Measurements from ENCODE around the gene D2HGDH.
"Not testable (repeated sequence)": the region's sequence is repeated elsewhere in the genome, so short reads cannot be mapped to it uniquely, and the experiment has no call there.

D2HGDH gene

DNA sequence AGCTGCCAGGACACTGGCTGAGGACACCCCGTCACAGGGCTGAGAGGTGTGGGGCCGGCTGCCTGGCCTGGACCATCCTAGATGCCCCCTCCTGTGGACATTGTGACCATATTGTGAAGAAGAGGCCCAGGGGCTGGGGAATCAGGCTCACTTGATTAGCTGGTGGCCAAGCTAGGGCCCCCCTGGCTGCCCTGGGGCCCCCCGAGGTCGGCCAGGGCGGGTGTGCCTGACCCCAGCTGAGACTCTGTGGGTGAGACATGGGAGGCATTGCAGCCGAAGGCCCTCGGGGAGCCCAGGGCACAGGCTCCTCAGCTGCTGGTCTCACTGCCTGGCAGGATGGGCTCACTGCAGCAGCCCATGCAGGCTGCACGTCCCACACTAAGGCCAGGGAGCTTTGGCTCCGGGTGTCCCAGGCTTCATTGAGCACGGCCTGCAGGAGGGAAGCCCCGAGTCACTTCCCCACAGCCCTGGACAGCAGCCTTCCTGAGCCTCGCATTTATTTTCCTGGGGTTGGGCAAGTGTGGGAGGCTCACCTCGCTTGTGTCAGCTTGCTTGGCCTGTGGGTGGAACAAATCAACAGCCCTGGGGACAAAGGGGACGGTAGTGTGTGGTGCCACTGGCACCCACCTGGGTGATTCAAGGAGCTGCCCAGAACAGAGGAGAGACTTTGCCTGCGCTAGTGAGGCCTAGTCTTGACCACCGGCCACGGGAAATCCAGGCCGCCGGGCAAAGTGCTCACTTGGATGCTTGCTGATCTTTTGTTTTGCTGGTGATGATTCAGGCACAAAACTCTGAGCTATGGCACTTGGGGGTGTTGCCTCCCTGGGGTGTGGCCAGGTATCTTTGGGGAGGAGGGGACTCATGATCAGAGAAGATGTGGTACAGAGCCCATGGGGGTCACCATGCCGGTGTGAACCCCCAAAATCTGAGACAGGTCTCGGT lies 43.5 kb downstream of the D2HGDH start:
- H3K27ac ChIP-seq, result no peak overlapping the region
- no peak for DNase-seq (ENCODE audit: low read depth, low spot score)

DNA sequence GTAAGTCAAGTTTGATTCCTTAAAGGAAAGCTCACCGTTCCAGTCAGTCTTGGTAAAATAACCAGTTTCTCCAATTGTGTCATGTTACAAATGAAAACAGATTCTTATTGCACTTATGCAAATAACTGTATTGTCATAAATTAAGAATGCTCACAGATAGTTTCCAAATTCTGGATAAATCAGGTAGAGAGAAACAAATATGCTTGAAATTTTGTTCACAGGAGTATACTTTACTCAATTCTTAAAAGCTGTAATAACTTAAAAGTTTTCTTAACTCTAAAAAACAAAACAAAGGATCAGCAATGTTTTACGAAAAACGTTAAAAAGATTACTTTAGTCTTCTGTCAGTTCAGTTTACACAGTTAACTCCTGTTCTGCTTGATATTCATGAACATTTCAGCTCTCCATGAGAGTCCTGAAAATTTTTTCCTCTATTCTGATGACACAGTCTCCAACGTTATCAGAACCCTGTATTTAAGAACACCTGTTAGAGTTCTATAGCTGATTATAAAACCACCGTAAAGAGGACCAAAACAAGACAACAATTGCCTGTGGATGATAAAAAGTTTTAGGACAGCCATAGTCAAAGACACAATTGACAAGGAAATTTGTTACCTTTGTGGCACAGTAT lies 46.6 kb downstream of the D2HGDH start:
- H3K27ac ChIP-seq, result no peak overlapping the region
- DNase-seq (ENCODE audit: low read depth, low spot score), result no peak

DNA sequence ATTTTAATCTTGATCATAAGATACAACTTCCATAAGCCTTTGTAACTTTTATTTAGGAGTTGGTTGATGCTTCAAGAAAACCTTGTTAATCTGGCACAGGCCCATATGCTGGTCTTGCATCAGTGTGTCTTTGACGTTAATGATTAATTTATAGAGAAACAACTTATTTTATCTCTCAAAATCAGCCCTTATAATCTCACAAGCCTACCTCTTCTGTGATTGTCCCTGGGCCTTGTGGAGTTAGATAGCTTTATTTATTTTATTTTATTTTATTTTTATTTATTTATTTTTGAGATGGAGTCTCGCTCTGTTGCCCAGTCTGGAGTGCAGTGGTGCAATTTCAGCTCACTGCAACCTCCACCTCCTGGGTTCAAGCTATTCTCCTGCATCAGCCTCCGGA lies 47.6 kb downstream of the D2HGDH start:
- DNase-seq (ENCODE audit: low read depth, low spot score); H3K27ac ChIP-seq: not testable (repeated sequence)

DNA sequence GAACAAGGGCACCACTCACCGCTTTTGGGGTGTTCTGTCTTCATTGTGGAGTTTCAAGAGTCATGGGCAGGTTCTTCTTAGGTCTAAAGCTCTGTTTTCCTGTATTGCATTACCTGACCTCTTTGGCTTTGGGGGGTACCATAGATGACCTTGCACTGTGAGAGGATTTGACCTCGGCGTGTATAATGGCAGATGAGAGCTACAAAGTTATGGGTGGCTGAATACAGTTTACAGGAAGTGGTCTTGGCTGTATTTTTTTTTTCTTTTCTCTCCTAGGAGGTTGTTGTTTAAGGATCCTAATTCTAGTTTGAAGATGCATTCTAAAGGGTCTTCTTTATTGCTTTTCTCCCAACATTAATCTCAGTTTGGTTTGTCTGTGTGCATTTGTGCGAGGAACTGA lies 53.7 kb downstream of the D2HGDH start:
- no peak overlapping the region for H3K27ac ChIP-seq
- no peak for DNase-seq (ENCODE audit: low read depth, low spot score)

DNA sequence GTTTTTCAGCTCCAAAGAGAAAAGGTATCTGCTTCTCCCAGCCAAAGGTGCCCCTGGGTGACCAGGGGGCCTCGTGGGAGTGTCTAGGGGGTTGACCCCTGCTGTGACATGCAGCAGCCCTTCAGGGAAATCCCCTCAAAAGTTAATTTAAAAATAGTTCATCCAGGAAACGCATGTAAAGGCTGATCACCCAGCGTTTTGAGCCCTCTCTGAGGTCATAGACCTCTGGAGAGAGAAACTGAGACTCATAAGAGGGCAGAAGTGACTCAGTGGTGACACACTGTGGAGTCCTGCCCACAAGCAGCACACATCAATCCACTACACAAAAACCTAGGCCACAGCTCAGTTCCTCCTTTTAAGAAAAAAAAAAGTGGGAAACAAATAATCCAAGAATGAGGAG lies 54.1 kb downstream of the D2HGDH start:
- no peak for DNase-seq (ENCODE audit: low read depth, low spot score)
- H3K27ac ChIP-seq, result no peak overlapping the region

DNA sequence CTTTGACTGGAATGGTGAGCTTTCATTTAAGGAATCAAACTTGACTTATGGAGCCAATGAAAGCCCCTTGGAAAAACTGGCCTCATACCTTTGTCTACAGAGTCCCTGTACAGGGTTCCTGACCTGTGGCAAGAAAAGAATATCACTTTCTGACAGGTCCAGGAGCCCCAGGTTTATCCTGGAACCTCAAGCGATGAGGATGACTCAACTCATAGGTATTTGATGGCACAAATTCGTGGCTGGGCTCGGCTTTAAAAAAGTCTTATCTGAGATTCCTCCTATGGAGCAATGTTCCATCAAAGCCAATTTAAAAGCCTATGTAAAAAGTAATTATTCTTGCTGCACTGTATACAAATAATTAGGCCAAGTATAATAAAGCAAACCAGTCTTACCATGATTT lies 57.0 kb downstream of the D2HGDH start:
- not testable (repeated sequence) for DNase-seq (ENCODE audit: low read depth, low spot score); H3K27ac ChIP-seq

DNA sequence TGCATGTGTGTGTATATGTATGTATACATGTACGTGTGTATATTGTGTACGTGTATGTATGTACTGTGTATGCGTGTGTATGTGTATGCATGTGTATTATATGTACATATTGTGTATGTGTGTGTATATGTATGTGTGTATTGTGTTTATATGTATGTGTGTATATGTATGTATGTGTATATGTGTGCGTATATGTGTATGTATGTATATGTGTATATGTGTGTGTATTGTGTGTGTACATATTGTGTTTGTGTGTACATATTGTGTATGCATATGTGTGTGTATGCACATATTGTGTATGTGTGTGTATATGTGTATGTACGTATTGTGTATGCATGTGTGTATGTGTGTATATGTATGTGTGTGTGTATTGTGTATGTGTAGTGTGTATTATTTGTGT lies 59.0 kb downstream of the D2HGDH start:
- no peak overlapping the region for H3K27ac ChIP-seq
- DNase-seq (ENCODE audit: low read depth, low spot score), result no peak

DNA sequence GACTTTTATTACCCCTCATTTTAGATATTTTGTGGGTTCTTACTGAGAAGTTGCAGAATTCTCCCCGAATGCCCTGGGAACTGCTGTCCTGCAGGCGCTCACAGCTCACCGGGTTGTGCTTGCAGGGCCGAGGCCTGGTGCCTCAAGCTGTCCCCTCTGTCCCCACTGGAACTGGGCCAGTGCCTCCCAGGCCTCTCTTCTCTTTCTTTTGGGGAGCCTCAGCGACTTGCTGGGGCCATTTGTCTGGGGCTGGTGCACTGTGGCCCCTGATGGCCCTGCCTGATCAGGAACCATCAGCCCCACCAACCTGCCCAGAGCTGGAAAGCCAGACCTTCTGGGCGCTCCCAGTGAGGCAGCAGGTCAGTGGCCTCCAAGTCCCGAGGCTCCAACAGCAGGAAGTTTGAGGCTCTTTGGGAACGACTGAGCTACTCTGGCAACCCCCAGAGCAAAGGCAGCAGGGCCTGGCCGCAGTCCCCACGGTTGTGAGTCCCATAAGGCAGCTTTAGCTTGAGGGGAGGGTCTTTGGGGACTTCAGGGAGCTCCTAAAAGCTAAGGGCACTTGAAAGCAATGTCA lies 59.9 kb downstream of the D2HGDH start:
- no peak overlapping the region for H3K27ac ChIP-seq
- no peak for DNase-seq (ENCODE audit: low read depth, low spot score)

DNA sequence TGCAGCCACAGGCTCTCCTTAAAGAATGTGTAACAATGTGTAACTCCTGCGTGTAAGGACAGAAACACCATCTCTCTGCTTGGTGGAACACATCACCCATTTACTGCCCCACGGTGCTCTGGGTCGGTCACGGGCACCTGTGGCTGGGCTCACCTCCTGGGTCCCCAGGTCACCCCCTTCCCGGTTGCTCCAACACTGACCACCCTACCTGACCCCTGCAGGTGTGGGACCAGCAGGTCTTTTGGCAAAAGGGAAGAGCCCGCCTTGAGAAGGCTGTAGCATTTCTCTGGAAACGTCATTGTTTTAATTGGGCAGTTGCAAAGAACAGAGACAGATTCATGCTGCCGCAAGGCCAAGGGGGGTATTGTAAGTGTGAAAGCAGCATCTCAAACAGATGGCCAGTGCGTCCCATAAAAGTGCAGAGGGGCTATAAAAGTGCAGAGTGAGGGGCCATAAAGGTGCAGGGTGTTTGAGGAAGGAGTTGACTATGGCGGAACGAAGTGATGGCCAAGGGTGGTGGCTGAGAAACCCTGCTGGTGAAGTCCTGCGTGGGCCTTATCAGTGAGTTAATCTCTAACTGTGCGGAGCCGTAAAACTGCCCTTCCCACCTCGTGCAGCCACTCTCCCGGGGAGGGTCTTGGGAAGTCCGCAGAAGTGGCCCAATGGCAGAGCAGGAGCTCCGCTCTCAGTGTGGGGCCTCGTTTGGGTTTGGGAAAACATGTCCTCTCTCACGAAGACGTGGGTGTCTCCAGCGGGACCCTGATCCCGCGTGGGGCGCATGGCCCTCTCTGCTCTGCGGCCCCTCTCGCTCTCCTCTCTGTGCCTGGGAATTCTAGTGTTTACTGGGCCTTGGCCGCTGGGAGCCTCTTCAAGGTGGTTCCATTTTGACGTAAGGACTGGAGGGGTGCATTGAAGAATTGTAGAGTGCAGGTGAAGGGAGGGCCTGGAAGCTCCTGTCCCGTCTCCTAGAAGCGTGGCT lies 60.9 kb downstream of the D2HGDH start:
- H3K27ac ChIP-seq, result no peak overlapping the region
- no peak for DNase-seq (ENCODE audit: low read depth, low spot score)

DNA sequence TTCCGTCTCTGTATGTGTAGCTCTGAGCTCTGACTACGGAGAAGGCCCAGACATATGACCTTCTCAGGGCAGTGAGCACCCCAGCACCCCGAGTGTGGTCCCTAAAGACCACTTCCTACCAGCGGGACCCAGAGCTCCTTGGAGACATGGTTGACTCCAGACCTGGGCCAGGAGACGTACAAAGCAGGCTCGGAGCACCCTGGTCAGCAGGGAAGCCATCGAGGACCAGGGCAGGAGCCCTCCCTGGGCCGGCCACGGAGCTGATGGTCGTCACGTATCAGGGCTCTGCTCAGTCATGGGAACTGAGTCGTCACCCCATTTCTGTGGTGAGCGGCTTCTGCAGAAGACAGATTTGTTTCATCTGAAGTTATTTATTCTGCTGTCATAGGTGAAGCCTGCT lies 61.8 kb downstream of the D2HGDH start:
- H3K27ac ChIP-seq, result no peak overlapping the region
- DNase-seq (ENCODE audit: low read depth, low spot score), result no peak

DNA sequence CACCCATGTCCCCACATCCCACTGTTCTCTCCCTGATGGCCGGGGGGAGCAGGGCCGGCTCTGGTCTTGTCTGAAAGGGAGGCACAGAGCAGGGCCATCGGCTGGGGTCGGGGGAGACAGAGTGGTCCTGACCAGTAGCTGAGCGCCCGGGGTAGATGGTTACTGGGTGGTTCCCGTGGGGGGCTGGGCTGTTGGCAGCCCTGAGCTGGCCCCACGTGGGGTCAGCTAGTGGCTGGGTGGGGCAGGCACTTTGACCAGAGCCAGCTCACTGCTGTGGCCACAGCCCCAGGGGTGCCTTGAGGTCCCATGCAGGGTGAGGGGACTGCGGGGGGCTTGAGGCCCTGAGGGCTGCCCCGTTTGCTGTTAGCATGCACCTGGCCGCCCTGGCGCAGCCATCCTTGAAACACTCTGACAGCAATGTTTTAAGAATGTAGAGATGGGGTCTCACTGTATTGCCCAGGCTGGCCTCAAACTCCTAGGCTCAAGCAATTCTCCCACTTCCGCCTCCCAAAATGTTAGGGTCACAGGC lies 62.2 kb downstream of the D2HGDH start:
- DNase-seq (ENCODE audit: low read depth, low spot score), result no peak
- H3K27ac ChIP-seq, result no peak overlapping the region

DNA sequence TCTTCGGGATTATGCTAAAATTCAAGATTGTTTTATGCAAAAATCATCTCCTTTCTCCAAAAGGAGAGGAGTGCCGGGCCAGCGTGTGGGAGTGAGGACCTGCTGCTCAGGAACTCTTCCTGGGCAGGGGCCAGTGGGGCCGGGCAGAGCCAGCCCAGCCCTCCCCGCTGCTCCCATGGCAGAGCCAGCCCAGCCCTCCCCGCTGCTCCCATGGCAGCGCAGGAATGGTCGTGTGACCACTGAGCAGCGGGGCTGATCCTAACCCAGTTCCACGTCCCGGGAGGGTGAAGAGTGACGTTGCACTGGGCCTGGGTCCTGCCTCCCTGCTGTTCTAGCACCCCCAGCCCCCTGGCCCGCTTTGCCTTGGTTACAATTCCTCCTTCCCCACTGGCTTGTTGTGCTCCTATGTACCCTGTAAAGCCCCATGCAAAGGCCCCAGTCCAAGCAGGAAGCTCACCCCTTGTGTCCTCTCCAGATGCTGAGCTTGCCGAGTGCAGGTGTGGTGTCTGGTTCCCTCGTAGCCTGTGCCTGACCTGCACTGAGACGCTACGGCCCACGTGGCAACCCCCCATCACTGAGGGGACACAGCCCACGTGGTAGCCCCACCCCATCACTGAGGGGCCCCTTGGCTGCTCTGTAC lies 63.1 kb downstream of the D2HGDH start:
- H3K27ac ChIP-seq, result no peak overlapping the region
- DNase-seq (ENCODE audit: low read depth, low spot score), result no peak

DNA sequence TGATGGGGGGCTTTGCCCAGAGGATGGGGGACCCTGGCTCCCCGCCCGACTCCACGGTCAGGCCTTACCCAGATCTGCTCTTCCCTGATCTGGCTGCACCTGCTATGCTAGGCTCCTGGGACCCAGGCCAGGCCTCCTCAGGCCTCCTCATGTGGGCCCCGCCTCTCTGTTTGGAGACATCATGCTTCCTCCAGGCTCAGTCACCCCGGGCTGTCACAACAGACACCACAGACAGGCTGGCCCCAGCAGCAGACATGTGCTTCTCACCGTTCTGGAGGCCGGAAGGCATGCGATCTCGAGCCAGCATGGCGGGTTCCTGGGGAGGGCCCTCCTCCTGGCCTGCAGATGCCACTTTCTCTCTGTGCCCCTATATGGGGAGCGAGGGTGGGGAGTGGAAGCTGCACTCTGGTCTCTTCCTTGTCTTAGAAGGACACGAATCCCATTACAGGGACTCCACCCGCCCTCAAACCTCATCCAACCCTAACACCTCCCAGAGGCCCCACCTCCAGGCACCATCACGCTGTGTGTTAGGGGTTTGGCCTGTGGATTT lies 63.7 kb downstream of the D2HGDH start:
- no peak for DNase-seq (ENCODE audit: low read depth, low spot score)
- H3K27ac ChIP-seq, result no peak overlapping the region

DNA sequence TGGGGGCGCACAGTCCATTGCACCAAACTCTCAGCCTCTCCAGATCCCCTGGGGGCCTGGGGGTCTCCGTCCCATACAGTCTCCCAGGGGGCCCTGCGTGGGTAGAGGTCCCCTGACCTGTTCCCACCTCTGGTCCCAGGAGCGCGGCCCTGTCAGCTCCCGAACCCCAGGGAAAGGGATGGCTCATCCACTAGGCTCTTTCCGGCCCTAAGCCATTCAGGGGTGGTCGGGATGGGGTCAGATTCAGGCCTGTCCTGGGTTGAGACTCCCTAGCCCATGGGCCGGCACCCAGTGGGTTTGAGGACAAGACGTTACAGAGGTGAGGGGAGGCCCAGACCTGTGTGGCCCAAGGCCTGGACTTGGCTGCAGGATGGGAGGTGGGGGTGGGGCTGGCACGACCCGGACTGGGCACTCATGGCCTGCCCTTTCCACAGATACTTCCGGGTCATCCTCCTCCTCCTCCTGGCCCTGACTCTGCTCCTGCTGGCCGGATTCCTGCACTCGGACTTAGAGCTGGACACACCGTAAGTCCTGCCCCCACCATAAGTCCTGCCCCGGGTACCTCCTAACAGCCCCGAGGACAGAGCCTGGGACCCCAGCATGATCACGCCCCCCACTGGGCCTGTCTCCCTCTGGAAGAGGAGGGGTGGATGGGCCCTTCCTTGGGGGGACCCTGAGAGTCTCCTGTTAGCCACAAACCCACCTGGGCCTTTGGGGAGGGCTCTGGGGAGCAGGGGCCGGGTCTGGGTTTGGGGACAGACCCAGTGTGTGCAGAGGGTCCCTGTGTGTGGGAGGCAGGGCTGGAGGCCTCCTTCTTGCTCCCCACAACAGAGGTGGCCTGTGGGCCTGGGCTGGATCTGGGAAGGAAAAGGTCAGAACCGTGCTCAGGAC lies 64.4 kb downstream of the D2HGDH start:
- H3K27ac ChIP-seq, result no peak overlapping the region
- no peak for DNase-seq (ENCODE audit: low read depth, low spot score)

DNA sequence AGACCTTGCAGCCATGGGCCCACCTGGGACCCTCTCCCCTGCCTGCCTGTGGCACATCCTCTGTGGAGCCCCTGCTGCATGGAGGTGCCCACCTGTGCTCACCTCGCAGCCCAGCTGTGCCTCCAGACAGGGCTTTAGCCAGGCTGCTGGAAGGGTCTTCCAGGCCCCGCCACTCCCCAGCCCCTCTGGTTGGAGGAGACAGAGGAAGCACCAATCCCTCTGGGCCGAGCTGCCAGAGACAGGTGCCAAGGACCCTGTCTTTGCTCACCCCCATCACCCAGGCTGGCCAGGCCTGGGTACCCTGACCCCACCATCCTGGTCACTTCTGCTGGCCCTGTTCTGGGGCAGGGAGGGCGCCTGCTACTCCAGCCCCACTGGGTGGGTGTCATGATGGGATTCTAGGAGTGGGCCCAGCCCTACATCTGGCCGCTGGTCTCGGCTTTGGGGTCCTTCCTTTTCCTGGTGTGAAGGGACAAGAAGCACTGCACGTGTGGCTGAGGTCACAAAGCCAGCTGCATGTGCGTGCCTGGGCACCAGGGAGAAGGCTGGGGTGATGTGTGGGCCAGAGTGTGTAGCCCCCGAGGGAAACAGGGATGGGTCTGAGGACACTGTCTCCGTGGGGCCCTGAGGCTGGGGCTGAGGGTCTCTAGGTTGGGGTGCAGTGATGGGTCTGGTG lies 65.2 kb downstream of the D2HGDH start:
- no peak overlapping the region for H3K27ac ChIP-seq
- DNase-seq (ENCODE audit: low read depth, low spot score), result no peak

DNA sequence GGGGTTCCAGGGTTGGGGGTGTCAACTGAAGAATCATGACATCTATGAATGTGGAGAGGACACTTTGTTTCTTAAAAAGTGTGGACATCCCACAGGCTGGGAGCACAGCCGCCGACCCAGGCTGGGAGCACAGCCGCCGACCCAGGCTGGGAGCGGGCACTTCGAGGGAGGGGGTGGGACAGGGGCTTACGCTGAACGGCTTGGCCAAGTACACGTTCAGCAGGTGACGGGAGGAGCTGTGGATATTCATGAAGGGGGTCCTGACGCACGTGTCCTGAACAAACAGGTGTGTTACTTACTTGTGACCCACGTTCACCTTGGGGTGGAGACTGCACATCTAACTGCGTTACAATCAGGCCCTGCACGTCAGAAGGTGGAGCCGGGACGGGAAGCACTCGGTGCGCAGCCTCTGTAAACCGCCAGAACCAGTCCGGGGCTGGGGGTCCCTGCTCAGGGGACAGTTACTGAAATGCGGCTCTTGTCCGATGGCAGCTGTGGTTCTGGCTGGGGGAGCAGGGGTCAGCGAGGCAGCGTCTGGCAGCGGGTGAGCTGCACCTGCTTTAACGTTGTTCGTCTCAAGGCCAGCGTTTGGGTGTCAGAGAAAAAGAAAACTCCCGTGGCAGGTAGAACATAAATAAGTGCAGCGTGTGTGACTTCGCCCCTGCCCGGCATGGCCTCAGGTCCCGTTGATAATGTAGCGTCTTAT lies 65.9 kb downstream of the D2HGDH start:
- not testable (repeated sequence) for H3K27ac ChIP-seq

More for the DNA sequence above, 65.9 kb downstream of the D2HGDH start:
- DNase-seq (ENCODE audit: low read depth, low spot score), result not testable (repeated sequence)

All from epithelial cell of prostate (primary cell).